Measurements from ENCODE around the gene ITGAV.

Gene ITGAV

GRCh38 chr2:186610785-186611184 lies 20.9 kb downstream of the ITGAV start:
- no peak for TF ChIP-seq CTCF (IDR thresholded peaks at IDR 0.05; ENCODE audit: insufficient read depth, low read depth, low read length, missing control alignments)
- no peak for DNase-seq (ENCODE audit: low read depth)
- H3K4me3 ChIP-seq (ENCODE audit: low read length) = no peak overlapping the region

- DNase-seq (ENCODE audit: low read depth) = no peak
- TF ChIP-seq CTCF (IDR thresholded peaks at IDR 0.05; ENCODE audit: insufficient read depth, low read depth, low read length, missing control alignments) = no peak
- H3K4me3 ChIP-seq (ENCODE audit: low read length) = no peak overlapping the region
These were observed 21.7 kb downstream of the ITGAV start for GRCh38 chr2:186611526-186611925.

- DNase-seq (ENCODE audit: low read depth) = no peak
- TF ChIP-seq CTCF (IDR thresholded peaks at IDR 0.05; ENCODE audit: insufficient read depth, low read depth, low read length, missing control alignments) = no peak
These were observed 22.2 kb downstream of the ITGAV start for GRCh38 chr2:186612026-186612425.

DNA sequence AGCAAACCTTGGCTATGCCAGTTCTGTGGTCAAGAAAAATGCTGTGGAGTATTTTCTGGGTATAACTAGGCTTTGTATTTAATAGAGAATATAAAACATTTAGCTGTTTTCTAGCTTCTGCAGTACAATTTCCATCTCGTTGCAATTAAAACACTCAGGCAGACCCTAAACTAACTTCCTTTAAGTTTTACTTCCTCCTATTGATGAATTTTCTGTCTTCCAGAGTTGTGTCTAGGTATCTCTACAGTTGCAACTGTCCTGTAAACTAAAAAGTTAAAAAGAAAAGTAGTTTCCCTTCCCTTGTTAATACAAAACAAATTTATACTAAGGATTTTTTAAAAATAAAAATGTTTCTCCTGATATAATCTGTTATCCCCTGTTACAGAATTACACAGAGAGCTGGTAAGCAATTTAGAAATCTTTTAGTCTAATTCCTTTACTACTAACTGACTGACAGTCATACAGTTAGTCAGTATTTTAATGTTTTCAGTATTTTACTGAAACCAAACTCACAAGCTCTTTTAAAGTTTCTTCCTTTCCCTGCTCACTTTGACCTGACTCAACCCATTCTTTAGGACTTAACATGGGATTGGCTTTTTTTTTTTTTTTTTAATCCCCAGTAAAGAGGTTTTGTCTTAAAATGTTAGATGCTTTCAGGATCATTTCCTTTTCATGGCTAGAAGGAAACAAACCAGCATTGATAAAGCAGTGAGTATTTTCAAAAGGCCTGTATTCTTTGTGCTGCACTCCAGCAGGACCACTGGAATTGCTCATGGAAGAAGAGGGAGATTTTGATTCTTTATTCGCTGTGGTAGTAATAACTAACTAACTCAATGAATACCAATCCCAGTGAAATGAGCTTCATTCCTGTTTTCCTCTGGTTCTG lies 22.9 kb downstream of the ITGAV start:
- H3K4me3 ChIP-seq (ENCODE audit: low read length) = no peak overlapping the region
- no peak for TF ChIP-seq CTCF (IDR thresholded peaks at IDR 0.05; ENCODE audit: insufficient read depth, low read depth, low read length, missing control alignments)
- no peak for DNase-seq (ENCODE audit: low read depth)

More at GRCh38 chr2:186612026-186612425, 22.2 kb downstream of the ITGAV start:
- no peak overlapping the region for H3K4me3 ChIP-seq (ENCODE audit: low read length)

DNA sequence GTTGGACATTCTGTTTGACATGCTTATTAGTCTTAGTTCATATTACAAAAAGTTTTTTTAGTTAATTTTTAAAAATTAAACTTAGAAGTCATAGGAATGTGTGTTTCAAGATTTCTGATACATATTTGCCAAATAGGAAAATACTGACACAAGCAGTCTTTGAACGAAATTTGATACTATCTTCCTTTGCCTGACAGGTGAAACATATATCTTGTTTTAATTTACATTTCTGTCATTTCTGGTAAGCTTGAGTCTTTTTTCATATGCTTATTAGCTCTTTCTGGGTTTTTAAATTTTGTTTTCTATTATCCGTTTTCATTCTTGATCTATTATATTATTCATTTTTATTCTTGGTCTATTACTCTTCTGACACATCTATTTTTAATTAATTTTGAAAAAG lies 24.5 kb downstream of the ITGAV start:
- TF ChIP-seq CTCF (IDR thresholded peaks at IDR 0.05; ENCODE audit: insufficient read depth, low read depth, low read length, missing control alignments) = no peak
- no peak overlapping the region for H3K4me3 ChIP-seq (ENCODE audit: low read length)
- DNase-seq (ENCODE audit: low read depth) = no peak

DNA sequence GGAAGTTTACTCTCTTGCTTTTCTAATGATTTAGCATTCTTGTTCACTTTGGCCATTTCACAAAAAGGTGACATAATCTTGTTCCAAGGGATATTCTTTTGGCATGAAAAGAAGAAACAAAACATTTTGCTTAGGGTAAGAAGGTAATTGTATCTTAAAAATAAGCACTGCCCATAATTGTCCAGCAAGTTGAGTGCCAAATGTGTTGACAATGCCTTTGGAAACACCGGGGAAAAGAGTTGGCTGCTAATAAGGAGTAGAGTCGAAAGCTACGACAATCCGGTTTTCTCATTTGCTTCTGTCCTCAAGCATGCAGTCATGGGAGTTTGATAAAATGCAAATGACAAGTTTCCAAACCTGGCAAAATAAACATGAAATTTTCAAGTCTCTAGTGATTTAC lies 27.3 kb downstream of the ITGAV start:
- no peak for DNase-seq (ENCODE audit: low read depth)
- no peak for TF ChIP-seq CTCF (IDR thresholded peaks at IDR 0.05; ENCODE audit: insufficient read depth, low read depth, low read length, missing control alignments)
- no peak overlapping the region for H3K4me3 ChIP-seq (ENCODE audit: low read length)

DNA sequence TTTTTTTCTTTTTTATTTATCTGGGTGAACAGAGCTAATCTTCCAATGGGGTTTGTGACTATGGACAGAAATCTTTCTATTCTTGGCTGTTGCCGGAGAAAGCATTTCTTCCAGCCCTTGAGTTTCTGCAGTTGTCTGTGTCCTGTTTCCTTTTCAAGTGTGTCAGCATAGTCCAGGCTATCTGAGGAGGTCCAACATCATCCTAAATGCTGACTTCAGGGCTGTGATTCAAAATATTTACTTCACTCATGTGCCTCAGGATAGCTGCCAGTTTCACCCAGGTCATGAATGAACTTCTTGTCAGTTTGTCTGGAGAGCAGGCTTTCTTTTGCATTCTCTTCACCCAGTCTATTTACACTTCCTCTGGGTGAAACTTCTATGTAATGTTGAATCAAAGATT lies 27.9 kb downstream of the ITGAV start:
- H3K4me3 ChIP-seq (ENCODE audit: low read length) = no peak overlapping the region
- no peak for TF ChIP-seq CTCF (IDR thresholded peaks at IDR 0.05; ENCODE audit: insufficient read depth, low read depth, low read length, missing control alignments)
- DNase-seq (ENCODE audit: low read depth) = no peak
